HFFc6 (cell line): Measurements from ENCODE around the gene TRPC4AP. TPM values are rescaled to one million over a fixed set of nuclear protein-coding genes. Genes with fewer than 3 reads are reported as not detected.

Experiments
- DNase-seq: peaks from one replicate; pipeline ENCODE4 v3.0.0-alpha.2; 2018
- H3K27ac Mint-ChIP-seq: 2 replicates; pipeline ENCODE4 v1.8.0; 2020; ENCODE audit warnings: mild to moderate bottlenecking, mixed read lengths
- H3K27me3 Mint-ChIP-seq: 2 replicates; pipeline ENCODE4 v1.8.0; 2021; ENCODE audit warnings: mild to moderate bottlenecking, moderate library complexity, mixed read lengths; ENCODE audit not compliant: insufficient read depth
- H3K36me3 Mint-ChIP-seq: 2 replicates; pipeline ENCODE4 v1.8.0; 2021; ENCODE audit warnings: low read depth, mixed read lengths
- H3K4me1 Mint-ChIP-seq: 2 replicates; pipeline ENCODE4 v1.8.0; 2020; ENCODE audit warnings: low read depth, mixed read lengths
- H3K4me3 Mint-ChIP-seq: 2 replicates; pipeline ENCODE4 v1.8.0; 2020; ENCODE audit warnings: mild to moderate bottlenecking, moderate library complexity, mixed read lengths
- H3K9me3 Mint-ChIP-seq: 2 replicates; pipeline ENCODE4 v1.8.0; 2020; ENCODE audit warnings: mild to moderate bottlenecking, mixed read lengths
- total RNA-seq, 6 experiments: library from RNA; stranded (reverse); fragmentation: NEBNext Ultra II Directional; extraction: Animal tissue kit (Norgen Biotek cat#: 25700); gene quantifications; 2 replicates in 1 of 6; 3 replicates in 5 of 6; pipeline ENCODE4 v1.2.3, GENCODE V29; 2021
- TF ChIP-seq, protein P1 (sequence below): fragments of 200-600 bp; sonication (generic); IDR thresholded peaks from 2 replicates; pipeline ENCODE4 v1.5.0; 2021; ENCODE audit warnings: antibody characterized with exemption, mild to moderate bottlenecking

TRPC4AP gene
- total RNA-seq, 6 experiments from 2014 or later, result 70.7 to 89.8 (median 81.6) TPM

GRCh38 chr20:35008411-35009342 lies 83.9 kb downstream of the TRPC4AP start:
- DNase-seq, result no peak
- H3K27ac Mint-ChIP-seq, result no peak overlapping the region
- TF ChIP-seq, protein P1, sequence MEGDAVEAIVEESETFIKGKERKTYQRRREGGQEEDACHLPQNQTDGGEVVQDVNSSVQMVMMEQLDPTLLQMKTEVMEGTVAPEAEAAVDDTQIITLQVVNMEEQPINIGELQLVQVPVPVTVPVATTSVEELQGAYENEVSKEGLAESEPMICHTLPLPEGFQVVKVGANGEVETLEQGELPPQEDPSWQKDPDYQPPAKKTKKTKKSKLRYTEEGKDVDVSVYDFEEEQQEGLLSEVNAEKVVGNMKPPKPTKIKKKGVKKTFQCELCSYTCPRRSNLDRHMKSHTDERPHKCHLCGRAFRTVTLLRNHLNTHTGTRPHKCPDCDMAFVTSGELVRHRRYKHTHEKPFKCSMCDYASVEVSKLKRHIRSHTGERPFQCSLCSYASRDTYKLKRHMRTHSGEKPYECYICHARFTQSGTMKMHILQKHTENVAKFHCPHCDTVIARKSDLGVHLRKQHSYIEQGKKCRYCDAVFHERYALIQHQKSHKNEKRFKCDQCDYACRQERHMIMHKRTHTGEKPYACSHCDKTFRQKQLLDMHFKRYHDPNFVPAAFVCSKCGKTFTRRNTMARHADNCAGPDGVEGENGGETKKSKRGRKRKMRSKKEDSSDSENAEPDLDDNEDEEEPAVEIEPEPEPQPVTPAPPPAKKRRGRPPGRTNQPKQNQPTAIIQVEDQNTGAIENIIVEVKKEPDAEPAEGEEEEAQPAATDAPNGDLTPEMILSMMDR, result no peak
- H3K4me1 Mint-ChIP-seq, result no peaks in the 10 kb centered on the region; the same call in 1 of the 2 replicates
- H3K9me3 Mint-ChIP-seq, result no peaks in the 10 kb centered on the region
- peaks cover 25% of the 10 kb centered on the region for H3K36me3 Mint-ChIP-seq
- peaks cover 8% of the 10 kb centered on the region for H3K27me3 Mint-ChIP-seq
- H3K4me3 Mint-ChIP-seq, result no peak overlapping the region

DNA sequence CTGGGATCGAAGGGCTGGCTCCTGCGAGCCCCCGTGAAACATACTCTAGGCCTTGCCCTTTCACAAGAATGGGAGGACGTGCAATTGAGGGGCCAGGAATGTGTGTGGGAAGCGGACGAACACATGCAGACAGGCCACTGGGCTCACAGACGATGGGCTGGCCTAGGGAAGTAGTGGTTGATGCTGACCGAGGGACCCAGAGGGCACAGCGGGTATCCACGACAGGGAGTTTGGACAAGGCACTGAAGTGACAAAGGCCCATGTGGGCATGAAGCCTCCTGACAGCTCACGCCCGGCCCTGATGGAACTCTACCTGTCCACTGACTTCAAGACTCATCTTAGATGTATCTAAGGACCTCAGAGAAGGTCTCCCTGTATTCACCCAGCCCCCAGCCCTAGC lies 84.7 kb downstream of the TRPC4AP start:
- no peaks in the 10 kb centered on the region for H3K9me3 Mint-ChIP-seq
- no peak overlapping the region for H3K27ac Mint-ChIP-seq
- H3K4me1 Mint-ChIP-seq, result no peaks in the 10 kb centered on the region; the same call in 1 of the 2 replicates
- H3K27me3 Mint-ChIP-seq, result peaks cover 8% of the 10 kb centered on the region
- peaks cover 20% of the 10 kb centered on the region for H3K36me3 Mint-ChIP-seq
- H3K4me3 Mint-ChIP-seq, result no peak overlapping the region
- TF ChIP-seq, protein P1, result no peak
- no peak for DNase-seq

GRCh38 chr20:35007413-35007812 lies 85.2 kb downstream of the TRPC4AP start:
- Mint-ChIP-seq H3K9me3 (no peaks in the 10 kb centered on the region), H3K4me3 (no peak overlapping the region), H3K27me3 (peaks cover 8% of the 10 kb centered on the region), H3K4me1 (no peaks in the 10 kb centered on the region; the same call in 1 of the 2 replicates), H3K36me3 (peaks cover 20% of the 10 kb centered on the region), H3K27ac (no peak overlapping the region)
- TF ChIP-seq, protein P1, result no peak
- DNase-seq, result no peak

DNA sequence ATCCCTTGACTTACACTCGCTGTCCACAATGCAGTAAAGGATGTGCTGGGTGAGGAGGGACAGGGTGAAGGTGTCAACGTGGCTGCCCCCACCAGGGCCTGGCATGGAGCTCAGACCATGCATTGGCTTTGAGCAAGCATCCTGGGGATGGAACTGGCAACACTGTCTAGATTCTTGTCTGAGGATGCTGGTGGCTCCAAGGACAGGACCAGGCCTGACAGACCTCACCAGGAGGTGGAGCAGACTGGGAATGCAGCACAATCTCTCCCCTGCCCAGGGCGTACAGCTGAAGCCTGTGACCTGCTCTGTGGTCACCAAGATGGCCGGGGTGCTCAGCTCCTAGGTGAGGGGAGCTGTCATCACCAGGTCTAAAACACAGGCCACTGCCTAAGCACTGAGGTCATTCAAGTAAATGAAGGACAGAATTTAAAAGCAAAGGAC lies 86.1 kb downstream of the TRPC4AP start:
- DNase-seq, result no peak
- peaks cover 17% of the 10 kb centered on the region for H3K36me3 Mint-ChIP-seq

DNA sequence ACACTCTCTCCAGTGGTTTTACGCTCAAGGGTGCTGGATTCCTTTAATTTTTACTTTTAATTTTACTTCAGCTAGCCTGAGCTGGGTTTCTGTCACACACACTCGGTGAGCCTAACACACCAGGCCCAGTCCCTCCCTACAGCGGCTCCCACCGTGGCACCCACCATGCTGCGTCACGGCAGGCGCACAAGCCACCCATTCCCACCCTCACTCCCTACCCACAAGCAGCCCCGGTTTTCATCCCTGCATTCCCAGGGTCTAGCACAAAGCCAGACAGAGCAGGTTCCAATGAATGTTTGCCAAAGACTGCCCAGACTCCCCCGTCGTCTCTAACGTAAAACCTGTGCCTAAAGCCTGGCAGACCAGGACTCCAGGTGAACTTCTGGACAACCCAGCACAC lies 86.6 kb downstream of the TRPC4AP start:
- TF ChIP-seq, protein P1, result no peak
- Mint-ChIP-seq H3K27ac (no peak overlapping the region), H3K36me3 (peaks cover 11% of the 10 kb centered on the region), H3K27me3 (peaks cover 8% of the 10 kb centered on the region), H3K9me3 (no peaks in the 10 kb centered on the region), H3K4me1 (no peaks in the 10 kb centered on the region), H3K4me3 (no peak overlapping the region)
- no peak for DNase-seq

More for the DNA sequence above, 86.1 kb downstream of the TRPC4AP start:
- TF ChIP-seq, protein P1, result no peak
- Mint-ChIP-seq H3K27me3 (peaks cover 8% of the 10 kb centered on the region), H3K9me3 (no peaks in the 10 kb centered on the region), H3K4me1 (no peaks in the 10 kb centered on the region; the same call in 1 of the 2 replicates), H3K4me3 (no peak overlapping the region), H3K27ac (no peak overlapping the region)
